IMR-90 (cell line): ENCODE data around the gene MAP2K5. TPM values are rescaled to one million over a fixed set of nuclear protein-coding genes. Genes with fewer than 3 reads are reported as not detected.

Experiments
- ATAC-seq: fragments of 200-7000 bp; cut with Tn5 transposase; 2 replicates; pipeline ENCODE4 v1.9.1; 2020; ENCODE audit warnings: low read depth, mild to moderate bottlenecking, moderate library complexity
- BruUV-seq: library from RNA; stranded (reverse); fragments of 400-500 nt; replicated peaks from 2 replicates; lab custom pipeline; 2021; lab: Mats Ljungman, UMichigan
- CTCF ChIA-PET: fragments of 300-600 bp; formaldehyde crosslinking; extraction: SDS; loops from one replicate; lab custom pipeline; 2021; ENCODE audit warnings: antibody characterized with exemption; lab: Yijun Ruan, JAX
- POLR2A ChIA-PET: fragments of 300-600 bp; sonication (Branson Sonifier 250); formaldehyde crosslinking; loops from one replicate; lab custom pipeline; 2022; ENCODE audit warnings: antibody characterized with exemption; ENCODE audit not compliant: unreplicated experiment; lab: Charles Lee
- DNase-seq: peaks from one replicate; pipeline ENCODE4 v3.0.0; 2013
- H2AFZ ChIP-seq: replicated peaks from 2 replicates; pipeline ENCODE3; 2013; ENCODE audit warnings: low read length, mild to moderate bottlenecking; ENCODE audit not compliant: poor library complexity
- H2AK5ac ChIP-seq: 2 replicates; pipeline ENCODE4 v1.6.1; 2013; ENCODE audit warnings: low read depth, low read length, inconsistent platforms
- H2AK9ac ChIP-seq: replicated peaks from 2 replicates; pipeline ENCODE3; 2013; ENCODE audit warnings: mild to moderate bottlenecking, low read depth, low read length, moderate library complexity; ENCODE audit not compliant: poor library complexity
- H2BK120ac ChIP-seq: 2 replicates; pipeline ENCODE4 v1.6.1; 2013; ENCODE audit warnings: low read depth, low read length, inconsistent platforms
- H2BK15ac ChIP-seq: 3 replicates; pipeline ENCODE4 v1.6.1; 2013; ENCODE audit warnings: low read depth, low read length, inconsistent platforms
- H2BK20ac ChIP-seq: 2 replicates; pipeline ENCODE4 v1.6.1; 2013; ENCODE audit warnings: low read depth, mild to moderate bottlenecking, inconsistent platforms, low read length, moderate library complexity
- H2BK5ac ChIP-seq: 2 replicates; pipeline ENCODE4 v1.6.1; 2013; ENCODE audit warnings: mild to moderate bottlenecking, low read depth, low read length, inconsistent platforms; ENCODE audit not compliant: poor library complexity, severe bottlenecking
- H3K14ac ChIP-seq: replicated peaks from 2 replicates; pipeline ENCODE4 v1.6.1; 2013; ENCODE audit warnings: low read depth, low read length, inconsistent platforms
- H3K18ac ChIP-seq: 2 replicates; pipeline ENCODE4 v1.6.1; 2013; ENCODE audit warnings: low read depth, low read length, control low read depth
- H3K23ac ChIP-seq: 2 replicates; pipeline ENCODE4 v1.6.1; 2013; ENCODE audit warnings: low read depth, low read length, inconsistent platforms
- H3K27ac ChIP-seq: 2 replicates; pipeline ENCODE4 v1.5.1; 2013; ENCODE audit warnings: mild to moderate bottlenecking, control low read depth, low read length; ENCODE audit not compliant: insufficient read depth
- H3K27me3 ChIP-seq: 2 replicates; pipeline ENCODE4 v1.6.1; 2013; ENCODE audit warnings: low read length; ENCODE audit not compliant: control insufficient read depth, insufficient read depth
- H3K36me3 ChIP-seq: 2 replicates; pipeline ENCODE4 v1.6.1; 2013; ENCODE audit warnings: low read length, mixed read lengths; ENCODE audit not compliant: control insufficient read depth, insufficient read depth
- H3K4ac ChIP-seq: 2 replicates; pipeline ENCODE4 v1.6.1; 2013; ENCODE audit warnings: low read depth, low read length, inconsistent platforms
- H3K4me1 ChIP-seq: 2 replicates; pipeline ENCODE4 v1.6.1; 2013; ENCODE audit warnings: low read length, mixed read lengths; ENCODE audit not compliant: control insufficient read depth, insufficient read depth
- H3K4me2 ChIP-seq: 2 replicates; pipeline ENCODE4 v1.6.1; 2013; ENCODE audit warnings: low read depth, mild to moderate bottlenecking, control low read depth, low read length, moderate library complexity
- H3K4me3 ChIP-seq: 2 replicates; pipeline ENCODE4 v1.5.1; 2013; ENCODE audit warnings: low read depth, mild to moderate bottlenecking, control low read depth, low read length, moderate library complexity; ENCODE audit not compliant: insufficient read depth
- H3K56ac ChIP-seq: 2 replicates; pipeline ENCODE4 v1.6.1; 2013; ENCODE audit warnings: low read length, inconsistent platforms; ENCODE audit not compliant: insufficient read depth; ENCODE audit errors: extremely low read depth
- H3K79me1 ChIP-seq, 2 experiments: 2 replicates each; pipeline ENCODE4 v1.6.1; 2013; ENCODE audit warnings: low read length in 2 of 2, inconsistent platforms in 1 of 2, low read depth in 1 of 2
- H3K9ac ChIP-seq: 2 replicates; pipeline ENCODE4 v1.6.1; 2013; ENCODE audit warnings: low read depth, low read length, control low read depth
- H3K9me1 ChIP-seq: 2 replicates; pipeline ENCODE4 v1.6.1; 2013; ENCODE audit warnings: low read length, inconsistent platforms; ENCODE audit not compliant: insufficient read depth
- H3K9me3 ChIP-seq: 2 replicates; pipeline ENCODE4 v1.6.1; 2013; ENCODE audit warnings: low read length; ENCODE audit not compliant: control insufficient read depth, insufficient read depth
- H4K20me1 ChIP-seq: 2 replicates; pipeline ENCODE4 v1.6.1; 2013; ENCODE audit warnings: low read length, inconsistent platforms; ENCODE audit not compliant: insufficient read depth
- H4K5ac ChIP-seq: 2 replicates; pipeline ENCODE4 v1.6.1; 2013; ENCODE audit warnings: mild to moderate bottlenecking, low read depth, low read length, control low read depth
- H4K8ac ChIP-seq, 2 experiments: 2 replicates each; pipeline ENCODE4 v1.6.1; 2013; ENCODE audit warnings: low read depth in 2 of 2, low read length in 2 of 2, control low read depth in 1 of 2, inconsistent platforms in 1 of 2
- H4K91ac ChIP-seq: 2 replicates; pipeline ENCODE4 v1.6.1; 2013; ENCODE audit warnings: low read depth, low read length, inconsistent platforms; ENCODE audit not compliant: insufficient read depth
- CEBPB ChIP-seq: IDR thresholded peaks from 2 replicates; pipeline ENCODE4 v1.6.1; 2012; ENCODE audit warnings: low read depth, low read length, improper control_type of control experiment
- FOS ChIP-seq: fragments of 150-350 bp; IDR thresholded peaks from 2 replicates; pipeline ENCODE4 v1.6.1; 2016; ENCODE audit warnings: low read depth, low read length
- MAFK ChIP-seq: IDR thresholded peaks from 2 replicates; pipeline ENCODE4 v1.6.1; 2012; ENCODE audit warnings: low read depth, low read length, improper control_type of control experiment
- MAZ ChIP-seq: IDR thresholded peaks from 2 replicates; pipeline ENCODE4 v1.6.1; 2012; ENCODE audit warnings: low read depth, mild to moderate bottlenecking, low read length, improper control_type of control experiment, moderate library complexity, borderline replicate concordance
- MXI1 ChIP-seq: IDR thresholded peaks from 2 replicates; pipeline ENCODE4 v1.6.1; 2012; ENCODE audit warnings: low read depth, mild to moderate bottlenecking, low read length, moderate library complexity, borderline replicate concordance
- NFE2L2 ChIP-seq: fragments of 150-350 bp; IDR thresholded peaks from 2 replicates; pipeline ENCODE4 v1.6.1; 2016; ENCODE audit warnings: low read depth, mild to moderate bottlenecking, low read length
- RAD21 ChIP-seq: IDR thresholded peaks from 2 replicates; pipeline ENCODE4 v1.6.1; 2012; ENCODE audit warnings: low read length, improper control_type of control experiment
- RCOR1 ChIP-seq: IDR thresholded peaks from 2 replicates; pipeline ENCODE4 v1.6.1; 2012; ENCODE audit warnings: mild to moderate bottlenecking, low read length, improper control_type of control experiment; ENCODE audit not compliant: insufficient replicate concordance
- SMC3 ChIP-seq: fragments of 150-350 bp; IDR thresholded peaks from 2 replicates; pipeline ENCODE4 v1.6.1; 2016; ENCODE audit warnings: low read depth, mild to moderate bottlenecking, antibody characterized with exemption, low read length, moderate library complexity
- USF2 ChIP-seq: fragments of 150-350 bp; IDR thresholded peaks from 2 replicates; pipeline ENCODE4 v1.6.1; 2017; ENCODE audit warnings: mild to moderate bottlenecking, antibody characterized with exemption, low read length, low read depth
- WGBS, 2 experiments: methylation state at CpG; one replicate each; pipeline versions ENCODE4 v1.1.5 to v1.1.7; 2013; ENCODE audit warnings: missing lambda C conversion rate in 2 of 2; ENCODE audit not compliant: insufficient read length in 1 of 2; ENCODE audit errors: extremely low coverage in 2 of 2; 5-methylcytosine and 5-hydroxymethylcytosine counted together
- dilution Hi-C: fragments of 300-500 bp; cut with HindIII; formaldehyde crosslinking; loops from one replicate; pipeline ENCODE4 v1.14.3; 2018; ENCODE audit warnings: low sequenced_read_pairs; ENCODE audit not compliant: unreplicated experiment
- in situ Hi-C: fragments of 300-500 bp; cut with MboI; formaldehyde crosslinking; loops from 3 replicates; pipeline ENCODE4 v1.14.3; 2019; ENCODE audit warnings: low sequenced_read_pairs, inconsistent platforms, mixed read lengths
- intact Hi-C: fragments of 100-400 bp; cut with micrococcal nuclease; formaldehyde crosslinking; loops from 2 replicates; pipeline ENCODE4 v1.10.0; 2022
- polyA plus RNA-seq, 3 experiments: library from polyadenylated mRNA; depleted of rRNA; stranded (reverse); fragments of >200 nt; gene quantifications; 2 replicates each; pipeline ENCODE4 v1.2.3, GENCODE V29; 2012; ENCODE audit warnings: low replicate concordance in 1 of 3
- total RNA-seq: library from RNA; depleted of rRNA; stranded (reverse); fragments of >200 nt; gene quantifications from 2 replicates; pipeline ENCODE4 v1.2.3, GENCODE V29; 2012
- TF ChIP-seq, protein P1 (sequence below): conservative IDR thresholded peaks from 2 replicates; pipeline ENCODE4 v1.5.1; 2012; ENCODE audit warnings: mild to moderate bottlenecking, low read depth, low read length, improper control_type of control experiment

Gene MAP2K5
- total and polyA plus RNA-seq, 2 of the 4 experiments (the other 2 are of a cell fraction): 1.6 to 6.1 TPM

DNA sequence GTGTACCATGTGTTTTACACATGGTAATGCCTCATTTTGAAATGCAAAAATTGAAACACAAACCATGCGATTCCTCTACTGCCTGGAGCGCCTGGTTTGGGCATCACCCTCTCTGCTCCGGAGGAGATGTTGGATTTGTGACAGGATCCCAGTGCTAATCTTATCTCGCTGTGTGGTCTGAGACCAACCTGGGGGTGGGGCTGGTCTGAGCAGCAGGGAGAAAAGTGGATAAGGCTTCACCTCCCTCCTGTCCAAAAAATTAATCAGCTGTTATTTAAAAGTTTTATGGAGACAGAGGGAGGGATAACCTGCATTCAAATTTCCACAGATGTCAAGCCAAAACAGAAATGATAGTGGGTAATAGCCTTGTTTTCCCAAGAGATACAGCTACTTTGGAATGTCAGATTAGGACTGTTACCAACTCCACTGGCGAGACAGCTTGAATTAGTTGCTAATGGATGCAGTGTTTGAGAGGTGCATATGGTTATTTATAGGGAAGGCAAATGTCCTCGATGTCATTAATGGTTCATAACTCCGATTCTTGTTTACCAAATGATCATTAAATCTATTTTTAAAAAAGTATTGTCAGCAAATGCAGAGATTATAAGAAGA is 228.8 kb downstream of the MAP2K5 start:
- no peak overlapping the region for H3K4me3 ChIP-seq
- no CpG with 5 or more reads among the region's 7 CpGs for WGBS, 2 experiments
- H3K9me1 ChIP-seq: no peaks in the 10 kb centered on the region
- H2AFZ ChIP-seq: no peak overlapping the region
- no peak overlapping the region for H3K14ac ChIP-seq
- no peak for TF ChIP-seq RCOR1
- no peak for TF ChIP-seq MXI1
- TF ChIP-seq, protein P1, sequence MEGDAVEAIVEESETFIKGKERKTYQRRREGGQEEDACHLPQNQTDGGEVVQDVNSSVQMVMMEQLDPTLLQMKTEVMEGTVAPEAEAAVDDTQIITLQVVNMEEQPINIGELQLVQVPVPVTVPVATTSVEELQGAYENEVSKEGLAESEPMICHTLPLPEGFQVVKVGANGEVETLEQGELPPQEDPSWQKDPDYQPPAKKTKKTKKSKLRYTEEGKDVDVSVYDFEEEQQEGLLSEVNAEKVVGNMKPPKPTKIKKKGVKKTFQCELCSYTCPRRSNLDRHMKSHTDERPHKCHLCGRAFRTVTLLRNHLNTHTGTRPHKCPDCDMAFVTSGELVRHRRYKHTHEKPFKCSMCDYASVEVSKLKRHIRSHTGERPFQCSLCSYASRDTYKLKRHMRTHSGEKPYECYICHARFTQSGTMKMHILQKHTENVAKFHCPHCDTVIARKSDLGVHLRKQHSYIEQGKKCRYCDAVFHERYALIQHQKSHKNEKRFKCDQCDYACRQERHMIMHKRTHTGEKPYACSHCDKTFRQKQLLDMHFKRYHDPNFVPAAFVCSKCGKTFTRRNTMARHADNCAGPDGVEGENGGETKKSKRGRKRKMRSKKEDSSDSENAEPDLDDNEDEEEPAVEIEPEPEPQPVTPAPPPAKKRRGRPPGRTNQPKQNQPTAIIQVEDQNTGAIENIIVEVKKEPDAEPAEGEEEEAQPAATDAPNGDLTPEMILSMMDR: no peak
- no peak for TF ChIP-seq USF2
- no peak for TF ChIP-seq MAZ
- TF ChIP-seq SMC3: no peak
- no peak for TF ChIP-seq MAFK
- no peak for TF ChIP-seq FOS
- no peak for TF ChIP-seq CEBPB
- TF ChIP-seq RAD21: no peak
- TF ChIP-seq NFE2L2: no peak
- H2BK15ac ChIP-seq: no peak overlapping the region
- H2AK5ac ChIP-seq: no peak overlapping the region
- no peak overlapping the region for H3K4ac ChIP-seq
- POLR2A ChIA-PET: no interaction called here
- intact Hi-C loops: no loop called here
- no peaks in the 10 kb centered on the region for H3K9me3 ChIP-seq
- in situ Hi-C loops: no loop called here
- CTCF ChIA-PET: no interaction called here
- H4K8ac ChIP-seq: no peak overlapping the region
- H2AK9ac ChIP-seq: no peak overlapping the region
- no peak overlapping the region for H4K5ac ChIP-seq
- H3K56ac ChIP-seq: no peak overlapping the region
- no TSS peak for BruUV-seq
- no peak overlapping the region for H2BK5ac ChIP-seq
- H4K20me1 ChIP-seq: no peaks in the 10 kb centered on the region
- dilution Hi-C loops: no loop called here
- no peak overlapping the region for H3K23ac ChIP-seq
- no peaks in the 10 kb centered on the region for H3K79me1 ChIP-seq
- no peak overlapping the region for H3K27ac ChIP-seq
- H3K27me3 ChIP-seq: no peaks in the 10 kb centered on the region
- no peak for ATAC-seq
- no peak overlapping the region for H2BK20ac ChIP-seq
- peaks cover 2% of the 10 kb centered on the region; the same call in 1 of the 2 replicates for H3K36me3 ChIP-seq
- DNase-seq: no peak
- H4K91ac ChIP-seq: no peak overlapping the region
- H2BK120ac ChIP-seq: no peak overlapping the region
- H3K4me2 ChIP-seq: no peak overlapping the region
- H3K18ac ChIP-seq: no peak overlapping the region
- H3K4me1 ChIP-seq: peaks cover 1% of the 10 kb centered on the region; the same call in 1 of the 2 replicates
- no peak overlapping the region for H3K9ac ChIP-seq
